ENCODE data around the gene SLC4A11.

DNA sequence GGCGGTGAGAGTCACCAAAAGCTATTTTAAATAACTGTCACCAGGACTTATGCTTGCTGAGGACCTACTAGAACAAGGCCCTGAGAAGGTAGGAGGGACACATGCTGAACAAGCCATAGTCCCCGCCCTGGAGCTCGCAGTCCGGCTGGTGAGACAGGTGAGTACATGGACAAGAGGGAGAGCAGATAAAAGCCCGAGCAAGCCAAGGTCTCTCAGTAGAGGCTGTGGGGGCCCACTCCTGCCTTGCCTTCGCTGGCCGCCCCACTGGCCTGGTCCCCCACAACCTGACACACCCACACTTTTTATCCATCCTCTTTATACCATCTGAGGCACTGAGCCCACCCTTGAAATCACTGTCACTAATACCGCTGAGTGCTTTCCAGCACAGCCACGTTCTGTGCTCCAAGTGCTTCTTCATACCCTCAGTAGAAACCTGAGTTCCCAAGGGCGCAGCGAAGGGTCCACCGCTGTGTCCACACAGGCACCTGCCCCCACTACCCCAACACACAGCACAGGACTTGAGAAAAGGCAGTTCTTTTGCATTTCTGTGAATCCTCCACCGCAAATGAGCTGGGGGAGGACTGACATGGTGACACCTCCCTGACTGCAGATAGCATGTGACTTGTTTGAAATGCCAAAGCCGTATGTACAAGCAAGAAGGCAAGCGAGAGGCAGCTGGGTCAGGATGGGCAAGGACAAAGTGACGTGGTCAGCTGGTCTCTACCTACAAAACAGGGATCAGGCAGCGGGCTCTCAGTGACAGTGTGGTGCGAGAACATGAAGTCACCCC, 46.6 kb downstream of the SLC4A11 start:
- TF ChIP-seq, protein P1, sequence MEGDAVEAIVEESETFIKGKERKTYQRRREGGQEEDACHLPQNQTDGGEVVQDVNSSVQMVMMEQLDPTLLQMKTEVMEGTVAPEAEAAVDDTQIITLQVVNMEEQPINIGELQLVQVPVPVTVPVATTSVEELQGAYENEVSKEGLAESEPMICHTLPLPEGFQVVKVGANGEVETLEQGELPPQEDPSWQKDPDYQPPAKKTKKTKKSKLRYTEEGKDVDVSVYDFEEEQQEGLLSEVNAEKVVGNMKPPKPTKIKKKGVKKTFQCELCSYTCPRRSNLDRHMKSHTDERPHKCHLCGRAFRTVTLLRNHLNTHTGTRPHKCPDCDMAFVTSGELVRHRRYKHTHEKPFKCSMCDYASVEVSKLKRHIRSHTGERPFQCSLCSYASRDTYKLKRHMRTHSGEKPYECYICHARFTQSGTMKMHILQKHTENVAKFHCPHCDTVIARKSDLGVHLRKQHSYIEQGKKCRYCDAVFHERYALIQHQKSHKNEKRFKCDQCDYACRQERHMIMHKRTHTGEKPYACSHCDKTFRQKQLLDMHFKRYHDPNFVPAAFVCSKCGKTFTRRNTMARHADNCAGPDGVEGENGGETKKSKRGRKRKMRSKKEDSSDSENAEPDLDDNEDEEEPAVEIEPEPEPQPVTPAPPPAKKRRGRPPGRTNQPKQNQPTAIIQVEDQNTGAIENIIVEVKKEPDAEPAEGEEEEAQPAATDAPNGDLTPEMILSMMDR (IDR thresholded peaks at IDR 0.05; ENCODE audit: low read depth, low read length), result no peak
- no peak for TF ChIP-seq EZH2phosphoT487 (IDR thresholded peaks at IDR 0.05; ENCODE audit: low read depth)
